GM18858 (cell line): Measurements from ENCODE around the gene HLA-DPB1.
A peak's percentile ranks its signal among the peaks of the same experiment; 100 is the strongest.

Source experiments
- ATAC-seq: cut with Tn5 transposase; IDR thresholded peaks from one replicate; pipeline ENCODE4 v1.9.1; 2021; ENCODE audit not compliant: unreplicated experiment

Gene HLA-DPB1

DNA sequence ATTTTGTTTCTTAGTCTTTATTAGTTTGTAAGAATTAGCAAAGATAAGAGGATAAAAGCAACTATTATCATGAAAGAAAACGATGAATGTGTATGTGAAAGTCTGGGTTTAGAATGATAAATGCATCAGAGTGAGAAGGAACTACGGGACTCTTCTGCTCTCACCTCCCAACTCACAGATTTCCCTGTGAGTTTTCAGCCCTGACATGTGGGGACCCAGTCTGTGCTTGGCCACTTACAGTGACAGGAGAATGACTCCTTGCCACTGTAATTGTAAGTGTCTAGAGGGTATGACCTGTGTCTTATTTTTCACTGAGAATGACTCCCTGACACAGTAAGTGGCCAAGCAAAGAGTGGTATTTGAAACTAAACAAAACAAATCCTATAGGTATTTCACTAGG lies 4.9 kb upstream of the HLA-DPB1 start:
- no peak for ATAC-seq

DNA sequence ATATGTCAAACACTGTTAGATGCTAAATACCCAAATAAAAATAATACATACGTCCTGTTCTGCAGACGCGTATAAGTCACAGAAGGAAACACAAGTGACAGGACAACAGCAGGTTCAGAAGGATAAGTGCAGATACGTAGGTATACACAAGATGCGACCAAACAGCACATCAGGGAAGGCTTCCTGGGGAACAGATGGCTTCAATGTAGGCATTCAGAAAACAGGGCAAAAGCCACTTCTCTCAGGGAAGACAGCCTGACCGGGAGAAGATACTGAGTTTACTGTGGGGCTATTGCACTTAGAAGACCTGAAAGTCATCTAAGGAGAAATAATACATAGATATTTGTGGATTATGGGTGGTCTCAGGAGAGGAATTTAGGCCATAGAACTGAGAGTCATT lies 4.2 kb upstream of the HLA-DPB1 start:
- ATAC-seq: no peak

DNA sequence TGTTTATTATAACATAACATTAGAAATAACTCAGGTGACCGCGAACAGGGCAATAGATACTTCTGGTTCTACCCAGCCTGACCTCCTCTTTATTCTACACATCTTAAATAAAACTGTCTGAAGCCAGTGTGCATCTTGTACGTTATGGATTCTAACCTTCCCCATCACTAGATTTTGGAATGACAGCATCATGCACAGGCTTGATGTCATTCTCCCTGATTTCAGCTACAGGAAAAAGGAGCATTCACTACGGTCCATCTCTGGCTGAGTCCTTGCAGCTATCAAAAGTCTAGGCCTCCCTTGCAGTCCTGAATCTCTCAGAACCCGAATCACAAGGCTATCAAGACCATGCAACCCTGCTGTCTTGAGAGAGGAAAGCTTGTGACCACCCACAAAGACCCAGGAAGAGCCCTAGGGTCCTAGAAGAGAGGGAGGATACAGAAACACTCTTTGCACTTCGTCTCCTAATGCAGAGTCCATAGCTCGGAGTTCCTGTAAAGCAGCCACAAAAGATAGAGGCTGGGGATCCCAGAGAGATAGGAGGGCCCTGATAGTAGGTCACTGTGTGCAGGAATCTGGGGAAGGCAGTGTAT lies 3.2 kb upstream of the HLA-DPB1 start:
- no peak for ATAC-seq

DNA sequence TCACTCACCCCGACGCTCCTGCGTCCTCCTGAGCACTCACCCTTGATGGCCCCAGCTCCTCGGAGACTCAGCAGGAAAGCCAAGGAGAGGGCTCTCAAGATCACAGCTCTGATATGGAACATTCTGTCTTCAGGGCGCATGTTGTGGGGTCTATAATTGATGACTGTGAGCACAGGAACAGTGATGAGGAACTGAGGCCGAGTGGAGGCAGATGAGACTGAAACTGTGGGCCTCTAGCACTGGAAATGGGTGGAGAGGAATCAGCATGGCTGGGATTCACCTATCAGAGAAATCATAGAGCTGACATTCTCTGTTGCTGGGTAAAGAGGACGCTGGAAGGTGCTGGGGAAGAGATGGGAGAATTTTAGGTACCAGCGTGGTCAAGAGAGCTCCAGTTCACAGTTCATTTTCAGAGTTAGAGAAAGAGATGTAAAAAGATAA lies 2.3 kb upstream of the HLA-DPB1 start, which contains the start of gene HLA-DPA1:
TSS of gene HLA-DPA1 (minus strand) at position 219 of the 441 bp plus-strand sequence.
- peak; percentile 50 for ATAC-seq

DNA sequence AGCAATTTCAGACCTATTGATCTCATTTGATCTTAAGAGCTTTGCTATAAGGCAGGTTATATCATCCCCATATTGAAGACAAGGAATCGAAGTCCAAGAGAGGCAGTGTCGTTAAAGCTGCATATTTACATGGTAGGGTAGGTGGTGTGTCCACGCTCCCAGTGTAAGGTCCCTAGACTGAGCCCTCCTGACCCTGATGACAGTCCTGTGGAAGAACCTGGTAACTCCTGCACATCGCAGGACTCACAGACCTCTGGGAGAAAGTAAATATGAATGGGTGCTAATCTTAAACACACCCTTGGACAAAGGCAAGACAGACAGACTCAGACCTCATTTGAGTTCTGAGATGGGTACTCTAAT lies 602 bp upstream of the HLA-DPB1 start:
- ATAC-seq: no peak

DNA sequence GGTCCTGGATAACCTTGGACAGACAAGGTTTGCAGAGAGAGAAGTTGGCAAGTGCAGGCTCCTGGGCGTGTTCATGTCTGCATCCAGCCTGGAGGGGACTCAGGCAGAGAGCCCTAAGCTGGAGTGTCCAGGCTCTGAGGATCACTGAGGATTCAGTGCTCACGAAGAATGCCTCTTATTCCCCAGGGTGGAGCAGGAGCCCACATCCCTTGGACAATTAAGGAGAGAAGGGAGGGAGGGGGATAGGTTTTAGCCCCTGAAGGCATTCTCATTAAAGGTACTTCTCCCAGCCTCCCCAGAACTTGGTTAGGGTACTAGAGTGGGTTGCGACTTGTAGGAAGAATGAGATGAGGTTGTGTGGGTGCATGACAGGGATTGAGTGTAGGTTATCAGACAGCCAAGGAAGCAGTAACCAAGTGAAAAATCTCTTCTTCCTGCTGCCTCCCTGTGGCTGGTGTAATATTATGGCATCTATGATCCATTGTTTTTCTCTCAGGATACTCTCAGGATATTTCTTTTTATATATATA lies 680 bp downstream of the HLA-DPB1 start:
- no peak for ATAC-seq

DNA sequence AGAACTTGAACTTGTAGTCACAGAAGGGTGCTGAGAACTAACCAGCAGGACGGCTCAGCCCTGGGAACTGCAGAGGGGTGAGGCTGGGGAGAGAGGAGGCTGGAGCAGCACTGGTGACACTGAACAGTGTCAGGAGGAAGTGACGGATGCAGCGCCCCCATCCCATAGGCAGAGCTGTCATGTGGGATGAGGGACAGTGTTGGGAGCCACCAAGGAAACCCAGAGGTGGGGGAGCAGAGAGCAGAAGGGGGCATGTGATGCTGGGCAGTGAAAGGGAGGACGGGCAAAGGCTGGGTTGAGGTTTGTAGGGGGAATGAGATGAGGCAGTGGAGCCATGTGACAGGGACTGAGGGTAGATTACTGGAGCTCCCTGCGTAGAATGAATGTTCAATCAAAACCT lies 2.1 kb downstream of the HLA-DPB1 start:
- ATAC-seq: no peak

DNA sequence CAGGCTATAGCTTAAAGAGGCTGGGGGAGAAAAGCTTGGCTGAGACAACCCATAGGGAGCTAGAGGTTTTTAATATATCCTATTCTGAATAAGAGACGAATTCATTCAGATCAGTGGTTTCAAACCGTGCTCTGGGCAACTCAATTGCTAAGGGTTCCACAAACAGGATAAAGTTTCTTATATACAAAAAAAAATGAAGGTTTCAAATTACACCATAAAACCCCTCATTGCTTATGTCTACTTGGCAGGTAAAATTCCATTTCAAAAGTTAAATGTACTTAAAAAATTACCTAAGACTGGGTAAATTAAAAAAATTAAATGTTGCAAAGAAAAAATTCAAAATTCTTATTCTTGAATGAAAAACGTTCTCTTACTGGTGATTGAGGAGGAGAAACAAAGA lies 2.7 kb downstream of the HLA-DPB1 start:
- no peak for ATAC-seq

DNA sequence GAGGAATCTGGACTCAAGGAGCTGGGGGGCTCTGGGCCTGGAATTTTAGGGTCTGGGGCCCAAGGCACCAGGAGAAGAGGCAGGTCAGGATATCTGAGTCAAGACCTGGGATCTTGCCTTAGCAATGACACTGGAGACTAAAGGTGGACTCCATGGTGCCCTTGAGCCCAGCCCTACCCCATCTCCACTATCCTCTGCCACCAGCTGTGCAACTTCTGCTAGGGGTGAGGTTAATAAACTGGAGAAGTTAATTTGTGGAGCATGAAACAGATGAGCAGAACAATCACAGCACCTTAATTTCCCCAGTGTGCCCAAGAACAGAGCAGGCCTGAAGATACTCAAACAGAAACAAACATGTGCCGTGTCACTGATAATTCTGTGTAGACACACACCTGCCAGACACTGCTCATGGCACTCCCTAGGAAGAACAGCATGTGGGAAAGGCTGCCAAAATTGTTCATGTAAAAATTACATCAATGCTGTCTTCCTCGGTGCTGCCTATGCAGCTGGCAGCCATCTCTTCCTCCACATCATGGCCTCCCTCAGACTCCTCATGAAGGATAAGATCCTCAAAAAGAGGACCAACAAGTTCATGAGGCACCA lies 3.2 kb downstream of the HLA-DPB1 start:
- no peak for ATAC-seq

DNA sequence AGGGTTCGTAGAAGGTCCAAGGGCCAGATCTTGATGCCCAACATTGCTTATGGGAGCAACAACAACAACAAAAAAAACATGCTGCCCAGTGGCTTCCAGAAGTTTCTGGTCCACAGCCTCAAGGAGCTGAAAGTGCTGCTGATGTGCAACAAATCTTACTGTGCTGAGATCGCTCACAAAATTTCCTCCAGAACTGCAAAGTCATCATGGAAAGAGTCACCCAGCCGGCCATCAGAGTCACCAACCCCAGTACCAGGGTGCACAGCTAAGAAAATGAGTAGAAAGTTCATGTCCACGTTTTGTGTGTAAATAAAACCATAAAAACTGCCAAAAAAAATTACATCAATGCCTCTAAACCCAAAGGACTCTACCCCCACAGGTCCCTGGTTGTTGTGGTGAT lies 3.8 kb downstream of the HLA-DPB1 start:
- ATAC-seq: no peak

DNA sequence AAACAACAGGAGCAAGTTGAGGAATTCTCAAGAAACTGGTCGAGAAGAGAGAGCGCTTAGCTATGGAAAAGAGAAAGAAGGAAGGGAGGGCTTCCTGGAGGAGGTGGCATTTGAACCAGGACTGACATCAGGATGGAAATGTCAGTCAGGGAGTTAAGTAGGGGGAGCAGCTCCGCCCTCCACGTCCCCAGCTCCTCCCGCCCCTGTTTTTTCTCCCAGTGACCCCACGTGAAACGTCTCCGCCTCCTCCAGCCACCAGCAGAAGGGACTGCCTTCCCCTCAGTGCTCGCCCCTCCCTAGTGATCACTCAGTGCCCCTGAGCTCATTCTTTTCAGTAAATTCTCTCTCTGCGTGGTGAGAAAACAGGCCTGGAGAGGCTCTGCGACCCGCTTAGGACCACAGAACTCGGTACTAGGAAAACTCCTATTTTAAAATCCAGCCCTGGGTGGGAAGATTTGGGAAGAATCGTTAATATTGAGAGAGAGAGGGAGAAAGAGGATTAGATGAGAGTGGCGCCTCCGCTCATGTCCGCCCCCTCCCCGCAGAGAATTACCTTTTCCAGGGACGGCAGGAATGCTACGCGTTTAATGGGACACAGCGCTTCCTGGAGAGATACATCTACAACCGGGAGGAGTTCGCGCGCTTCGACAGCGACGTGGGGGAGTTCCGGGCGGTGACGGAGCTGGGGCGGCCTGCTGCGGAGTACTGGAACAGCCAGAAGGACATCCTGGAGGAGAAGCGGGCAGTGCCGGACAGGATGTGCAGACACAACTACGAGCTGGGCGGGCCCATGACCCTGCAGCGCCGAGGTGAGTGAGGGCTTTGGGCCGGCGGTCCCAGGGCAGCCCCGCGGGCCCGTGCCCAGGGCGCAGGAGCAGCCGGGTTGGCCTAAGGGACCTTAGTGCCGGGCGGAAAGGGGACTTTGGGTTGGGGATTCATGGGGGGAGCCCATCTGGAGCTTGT lies 4.6 kb downstream of the HLA-DPB1 start:
- ATAC-seq: no peak

DNA sequence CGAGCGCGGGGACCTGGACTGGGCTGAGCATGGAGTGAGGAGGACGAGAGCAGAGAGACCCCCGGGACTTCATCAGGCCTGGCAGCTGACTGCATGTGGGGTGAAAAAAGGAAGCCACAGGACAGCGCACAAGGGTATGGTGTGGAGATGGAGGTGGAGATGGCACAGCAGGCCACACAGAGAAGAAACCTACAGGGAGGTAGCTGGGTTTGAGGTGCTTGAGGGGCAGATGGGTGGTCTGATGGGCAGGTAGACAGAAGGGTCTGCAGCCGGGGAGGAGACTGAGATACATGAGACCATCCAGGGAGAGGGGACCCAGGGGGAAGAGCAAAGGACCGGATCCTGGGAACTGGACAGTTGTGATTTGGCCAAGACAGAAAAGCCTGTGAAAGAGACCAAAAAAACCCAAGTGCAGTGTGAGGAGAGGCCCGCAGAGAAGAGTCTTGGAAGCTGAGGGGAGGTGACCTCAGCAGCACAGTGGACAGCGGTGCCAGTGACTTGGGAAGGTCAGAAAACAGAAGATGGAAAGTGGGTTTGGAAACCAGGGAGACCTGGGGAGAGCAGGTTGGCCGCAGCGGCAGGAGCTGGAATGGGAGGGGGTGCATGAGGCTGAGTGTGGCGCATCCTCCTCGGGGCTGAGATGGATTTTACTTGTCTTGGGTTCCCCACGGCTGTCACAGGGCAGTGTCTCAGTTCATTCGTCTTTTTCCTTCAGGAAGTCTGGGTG lies 5.5 kb downstream of the HLA-DPB1 start:
- ATAC-seq: no peak

DNA sequence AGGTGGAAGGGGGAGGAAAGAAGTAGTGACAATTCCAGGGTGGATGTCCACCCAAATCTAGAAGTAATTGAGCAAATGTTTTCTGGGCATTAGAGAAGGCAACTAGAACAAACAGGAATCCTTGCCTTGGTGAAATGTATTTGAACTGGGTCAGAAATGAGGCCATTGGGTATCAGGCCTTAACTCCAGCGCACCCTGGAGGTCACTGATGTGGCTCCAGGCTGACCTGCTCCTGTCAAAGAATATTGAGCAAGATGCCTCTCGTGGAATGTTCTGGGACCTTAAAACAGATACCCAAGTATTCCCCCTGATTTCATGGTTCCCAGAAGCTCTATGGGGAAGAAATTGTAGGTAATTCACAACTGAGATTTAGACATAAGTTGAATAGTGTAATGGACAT lies 6.9 kb downstream of the HLA-DPB1 start:
- ATAC-seq: no peak

DNA sequence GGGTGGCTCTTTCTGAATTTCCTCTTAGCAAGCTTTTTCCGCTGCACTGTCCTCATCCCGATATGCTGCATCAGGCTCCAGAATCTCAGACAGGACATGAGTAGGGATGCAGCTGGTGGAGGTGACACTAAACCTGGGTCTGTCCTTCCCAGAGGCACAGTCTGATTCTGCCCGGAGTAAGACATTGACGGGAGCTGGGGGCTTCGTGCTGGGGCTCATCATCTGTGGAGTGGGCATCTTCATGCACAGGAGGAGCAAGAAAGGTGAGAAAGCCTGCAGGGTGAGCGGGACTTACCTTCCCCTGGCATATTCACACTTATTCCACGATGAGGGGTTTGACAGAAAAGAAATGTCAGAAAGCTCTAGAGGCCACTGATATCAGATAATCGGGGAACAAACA lies 9.8 kb downstream of the HLA-DPB1 start:
- ATAC-seq: no peak

DNA sequence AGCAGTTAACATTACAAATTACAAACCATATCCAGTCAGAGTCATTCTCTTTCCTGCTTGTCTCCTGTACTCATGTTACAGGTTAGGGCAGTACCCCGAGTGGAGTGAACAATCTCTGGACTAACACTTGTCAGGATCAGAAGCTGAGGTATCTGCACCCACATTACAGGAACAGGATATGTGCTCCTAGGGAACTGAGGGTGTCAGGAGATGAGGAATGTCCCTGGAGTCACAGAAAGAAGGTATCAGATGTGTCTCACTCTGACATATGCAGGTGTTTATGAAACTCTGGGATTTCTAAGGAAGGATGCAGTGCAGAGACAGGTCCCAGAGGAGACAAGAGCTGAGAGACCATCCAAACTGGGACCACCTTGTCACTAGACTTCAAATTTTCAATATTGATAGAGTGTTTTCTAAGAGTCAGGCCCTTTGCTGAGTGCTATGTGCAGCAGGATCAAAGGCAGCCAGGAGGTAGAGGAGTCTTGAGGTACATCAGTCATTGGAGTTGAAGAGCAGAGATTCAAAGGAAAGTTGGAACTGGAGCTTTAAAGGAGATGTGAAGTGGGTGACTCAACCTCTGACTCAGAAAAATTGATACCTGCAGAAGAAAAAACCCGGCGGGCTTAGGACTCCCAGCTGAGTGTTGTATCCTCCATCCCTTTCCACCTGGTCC lies 12.6 kb downstream of the HLA-DPB1 start:
- ATAC-seq: no peak

DNA sequence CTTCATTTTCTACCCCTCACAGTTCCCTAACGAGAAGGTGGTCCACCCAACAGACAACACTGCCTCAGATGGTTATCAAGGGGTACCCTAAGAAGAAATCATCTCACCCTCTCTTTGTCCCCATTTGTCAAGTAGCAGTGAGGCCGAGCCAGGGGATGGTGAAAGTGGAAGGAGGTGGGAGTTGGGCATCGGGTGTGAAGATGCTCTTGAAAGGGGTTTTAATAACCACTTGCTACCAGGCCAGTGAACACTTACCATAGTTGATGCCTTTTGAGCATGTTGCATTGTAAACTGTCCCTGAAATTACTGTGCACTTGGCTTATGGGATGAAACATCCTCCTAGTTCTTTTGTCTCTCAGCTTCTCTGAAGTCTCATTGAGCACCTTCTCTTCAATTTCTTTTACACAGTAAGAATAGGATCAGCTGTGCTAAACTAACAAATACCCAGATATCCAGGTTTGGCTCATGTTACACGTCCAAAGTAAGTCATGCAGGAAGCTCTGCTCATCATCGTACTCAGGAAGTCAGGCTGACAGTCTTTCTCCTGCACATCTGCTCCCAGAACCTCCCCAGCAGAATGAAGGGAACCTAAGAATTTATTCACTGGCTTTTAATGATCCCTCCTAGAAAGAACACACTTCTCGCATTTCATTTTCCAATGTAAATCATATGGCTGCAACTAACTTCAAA lies 13.3 kb downstream of the HLA-DPB1 start:
- no peak for ATAC-seq

DNA sequence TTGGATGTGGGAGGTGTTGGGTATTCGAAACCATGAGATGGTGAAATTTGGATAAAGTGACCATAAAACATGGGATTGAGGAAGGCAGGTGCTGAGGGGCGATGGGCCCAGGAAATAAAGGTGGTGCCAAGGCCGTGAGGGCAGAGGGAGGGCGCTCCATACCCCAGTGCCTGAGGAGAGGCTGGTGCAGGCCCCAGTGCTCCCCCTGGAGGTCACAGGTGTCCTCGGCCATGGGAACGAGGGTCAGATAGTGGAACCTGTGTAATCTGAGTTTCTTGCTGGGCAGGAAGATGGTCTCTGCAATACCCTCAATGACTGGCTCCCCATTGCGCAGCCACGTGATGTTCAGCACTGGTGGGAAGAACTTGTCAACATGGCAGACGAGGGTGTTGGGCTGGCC lies 16.2 kb downstream of the HLA-DPB1 start:
- no peak for ATAC-seq

DNA sequence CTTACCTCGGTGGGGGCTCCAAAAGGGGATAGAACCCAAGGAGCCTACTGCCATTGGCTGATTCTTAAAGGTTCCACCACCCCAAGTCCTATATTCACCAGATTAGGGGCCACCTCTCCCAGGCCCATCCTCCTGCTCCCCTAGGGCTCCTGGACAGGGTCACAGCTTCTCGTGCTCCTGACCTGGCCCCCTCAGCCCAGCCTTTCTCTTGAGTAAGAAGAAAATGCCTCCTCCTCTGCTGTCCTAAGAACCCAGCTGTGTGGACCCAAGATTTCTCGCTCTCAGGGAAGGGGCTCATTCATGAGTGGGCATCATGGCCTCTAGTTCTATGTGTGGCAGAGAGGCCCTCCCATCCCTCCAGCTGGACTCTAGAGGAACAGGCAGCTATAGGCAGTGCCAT lies 16.6 kb downstream of the HLA-DPB1 start:
- ATAC-seq: no peak

DNA sequence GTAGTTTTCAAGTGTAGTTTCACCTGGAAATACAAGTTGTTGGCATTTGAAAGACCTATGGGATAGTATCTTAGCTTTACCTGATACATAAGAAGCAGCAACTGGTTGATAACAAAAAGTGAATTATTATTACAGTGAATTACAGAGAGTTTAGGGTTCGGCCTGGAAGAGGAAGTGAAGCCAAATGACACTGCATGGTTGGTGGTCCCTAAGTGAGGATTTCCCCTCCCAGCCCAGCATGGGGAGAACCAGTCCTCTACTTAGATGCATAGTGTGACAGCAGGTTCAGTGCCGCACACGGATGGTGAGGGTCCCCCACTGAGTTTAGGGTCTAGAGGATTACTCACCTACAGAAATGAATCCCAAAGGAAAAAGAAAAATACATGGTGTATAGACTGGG lies 18.1 kb downstream of the HLA-DPB1 start:
- ATAC-seq: no peak

DNA sequence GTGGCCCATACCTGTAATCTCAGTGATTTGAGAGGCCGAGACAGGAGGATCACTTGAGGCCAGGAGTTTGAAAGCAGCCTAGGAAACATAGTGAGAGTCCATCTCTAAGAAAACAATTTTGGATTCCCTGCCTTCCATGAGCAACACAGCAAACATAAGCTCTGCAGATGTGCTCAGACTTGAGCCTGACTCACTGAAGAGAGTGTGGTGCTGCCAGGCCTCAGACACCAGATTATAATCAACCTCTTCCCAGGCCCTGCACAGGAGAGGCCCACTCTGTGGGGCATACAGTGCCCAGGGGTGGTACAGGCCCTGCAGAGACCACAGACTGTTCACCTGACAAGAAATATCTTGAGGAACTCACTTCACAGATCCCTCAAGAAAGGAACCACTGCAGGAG lies 19.9 kb downstream of the HLA-DPB1 start:
- ATAC-seq: no peak
